KMS-11 (cell line): ENCODE results near the gene CLDN7.

Experiments used
- H2AFZ ChIP-seq: fragments of 200-600 bp; sonication (generic); 2 replicates; pipeline ENCODE4 v1.6.1; 2016; ENCODE audit warnings: antibody characterized with exemption, mixed run types, low read depth
- H3K27ac ChIP-seq: fragments of 200-600 bp; sonication (generic); 2 replicates; pipeline ENCODE4 v1.6.1; 2016; ENCODE audit warnings: mild to moderate bottlenecking, mixed run types
- H3K27me3 ChIP-seq: fragments of 200-600 bp; sonication (generic); 2 replicates; pipeline ENCODE4 v1.6.1; 2017; ENCODE audit warnings: mild to moderate bottlenecking, low read depth, mixed run types, moderate library complexity; ENCODE audit not compliant: insufficient read depth
- H3K36me3 ChIP-seq: fragments of 200-600 bp; sonication (generic); 2 replicates; pipeline ENCODE4 v1.6.1; 2017; ENCODE audit warnings: mild to moderate bottlenecking, mixed run types; ENCODE audit not compliant: insufficient read depth
- H3K4me1 ChIP-seq: fragments of 200-600 bp; sonication (generic); 2 replicates; pipeline ENCODE4 v1.6.1; 2016; ENCODE audit warnings: mild to moderate bottlenecking, low read depth, mixed run types; ENCODE audit not compliant: poor library complexity, severe bottlenecking
- H3K4me2 ChIP-seq: fragments of 200-600 bp; sonication (generic); 2 replicates; pipeline ENCODE4 v1.7.0; 2016; ENCODE audit warnings: mild to moderate bottlenecking, mixed run types
- H3K4me3 ChIP-seq: fragments of 200-600 bp; sonication (generic); IDR thresholded peaks from 2 replicates; pipeline ENCODE4 v1.6.1; 2017; ENCODE audit warnings: low read depth, low read length, mixed read lengths; ENCODE audit not compliant: insufficient read depth
- H3K79me2 ChIP-seq: fragments of 200-600 bp; sonication (generic); 2 replicates; pipeline ENCODE4 v1.6.1; 2016; ENCODE audit warnings: low read depth, mixed run types; ENCODE audit not compliant: insufficient read depth
- H3K9ac ChIP-seq: fragments of 200-600 bp; sonication (generic); 2 replicates; pipeline ENCODE4 v1.6.1; 2016; ENCODE audit warnings: mild to moderate bottlenecking, mixed run types
- H4K20me1 ChIP-seq: fragments of 200-600 bp; sonication (generic); 2 replicates; pipeline ENCODE4 v1.6.1; 2016; ENCODE audit warnings: mild to moderate bottlenecking, mixed run types; ENCODE audit not compliant: insufficient read depth
- CTCF ChIP-seq: fragments of 200-600 bp; sonication (generic); conservative IDR thresholded peaks from 2 replicates; pipeline ENCODE4 v1.6.1; 2017; ENCODE audit warnings: low read depth, mild to moderate bottlenecking, antibody characterized with exemption, low read length, moderate library complexity, mixed read lengths

CLDN7 gene

DNA sequence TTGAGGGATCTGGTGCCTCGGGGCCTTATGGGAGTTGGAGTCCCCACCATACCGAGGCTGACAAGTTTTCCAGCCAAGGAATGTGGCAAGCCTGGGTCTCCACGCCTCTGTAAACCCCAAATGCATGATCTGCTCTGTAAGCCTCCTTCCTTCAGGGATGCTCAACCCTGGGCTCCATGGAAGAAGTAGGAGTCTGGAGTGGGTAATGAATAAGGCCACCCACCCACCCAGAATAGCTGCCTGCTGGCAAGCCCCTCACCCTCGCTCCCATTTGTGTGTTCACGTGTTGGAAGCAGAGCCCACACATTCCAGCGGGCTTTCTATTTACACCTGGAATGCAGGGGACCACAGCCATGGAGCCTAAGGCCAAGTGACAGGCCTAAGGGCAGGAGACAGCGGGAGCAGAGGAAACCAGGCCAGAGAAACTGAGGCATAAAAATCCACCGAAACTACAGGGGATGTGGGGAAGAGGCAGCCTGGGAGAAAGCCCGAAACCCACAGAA, 47.1 kb downstream of the CLDN7 start:
- H3K9ac ChIP-seq = no peak overlapping the region
- no peak overlapping the region for H3K4me2 ChIP-seq

GRCh38 chr17:7214300-7215135, 47.8 kb downstream of the CLDN7 start:
- no peak overlapping the region for H3K9ac ChIP-seq
- TF ChIP-seq CTCF = no peak
- 0 out of 2 replicates have a peak overlapping the region, but pooled peaks have one; percentile 13 for H3K4me2 ChIP-seq
- no peaks in the 10 kb centered on the region for H3K36me3 ChIP-seq
- no peak overlapping the region for H3K4me3 ChIP-seq
- no peaks in the 10 kb centered on the region for H4K20me1 ChIP-seq
- H3K27ac ChIP-seq = no peak overlapping the region
- H3K79me2 ChIP-seq = no peaks in the 10 kb centered on the region
- H3K27me3 ChIP-seq = no peaks in the 10 kb centered on the region
- 0 out of 2 replicates have a peak overlapping the region, but pooled peaks have one; percentile 26 for H2AFZ ChIP-seq
- no peaks in the 10 kb centered on the region for H3K4me1 ChIP-seq

More for the DNA sequence above, 47.1 kb downstream of the CLDN7 start:
- Histone ChIP-seq H3K4me3 (no peak overlapping the region), H3K36me3 (no peaks in the 10 kb centered on the region), H3K27ac (no peak overlapping the region), H4K20me1 (no peaks in the 10 kb centered on the region), H3K27me3 (no peaks in the 10 kb centered on the region), H2AFZ (peak overlapping the region; percentile 14; the same call in 1 of the 2 replicates), H3K4me1 (no peaks in the 10 kb centered on the region), H3K79me2 (no peaks in the 10 kb centered on the region)
- TF ChIP-seq CTCF = no peak

DNA sequence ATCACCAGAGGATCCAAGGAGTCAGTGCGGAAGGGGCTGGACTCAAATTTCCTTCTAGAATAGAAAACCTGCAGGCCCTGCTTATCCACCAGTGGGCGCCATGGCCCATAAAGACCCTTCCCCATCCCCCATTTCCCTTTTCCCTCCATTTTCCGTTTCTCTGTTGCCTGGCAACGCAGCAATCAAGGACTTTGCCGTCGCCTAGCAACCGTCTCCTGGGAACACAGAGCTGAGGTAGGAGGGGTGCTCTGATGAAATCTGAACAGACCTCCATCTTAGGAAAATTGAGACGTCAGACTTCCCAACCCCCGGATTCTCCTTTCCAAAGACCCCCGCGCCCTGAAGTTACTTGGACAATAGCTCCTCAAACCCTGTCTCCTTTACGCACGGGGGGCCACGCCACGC, 48.4 kb downstream of the CLDN7 start:
- TF ChIP-seq CTCF = no peak; the same call in 1 of the 2 replicates
- no peaks in the 10 kb centered on the region for H4K20me1 ChIP-seq
- no peaks in the 10 kb centered on the region for H3K27me3 ChIP-seq
- H3K4me3 ChIP-seq = no peak overlapping the region
- no peak overlapping the region for H3K9ac ChIP-seq
- no peaks in the 10 kb centered on the region for H3K79me2 ChIP-seq
- H3K27ac ChIP-seq = no peak overlapping the region
- H2AFZ ChIP-seq = no peak overlapping the region
- H3K4me1 ChIP-seq = no peaks in the 10 kb centered on the region
- no peak overlapping the region for H3K4me2 ChIP-seq
- H3K36me3 ChIP-seq = no peaks in the 10 kb centered on the region

GRCh38 chr17:7211491-7212273, 50.6 kb downstream of the CLDN7 start:
- H2AFZ ChIP-seq = no peak overlapping the region
- H4K20me1 ChIP-seq = no peaks in the 10 kb centered on the region
- H3K27me3 ChIP-seq = no peaks in the 10 kb centered on the region
- H3K27ac ChIP-seq = no peak overlapping the region
- no peak overlapping the region for H3K4me2 ChIP-seq
- TF ChIP-seq CTCF = no peak
- H3K4me3 ChIP-seq = no peak overlapping the region
- no peaks in the 10 kb centered on the region for H3K79me2 ChIP-seq
- H3K36me3 ChIP-seq = no peaks in the 10 kb centered on the region
- H3K9ac ChIP-seq = no peak overlapping the region
- H3K4me1 ChIP-seq = no peaks in the 10 kb centered on the region
